HG02938 (cell line): ENCODE results near the gene COL4A5.

Experiments
- ATAC-seq: cut with Tn5 transposase; IDR thresholded peaks from one replicate; pipeline ENCODE4 v1.9.1; 2021; ENCODE audit warnings: mild to moderate bottlenecking, moderate library complexity; ENCODE audit not compliant: unreplicated experiment

Gene COL4A5

DNA sequence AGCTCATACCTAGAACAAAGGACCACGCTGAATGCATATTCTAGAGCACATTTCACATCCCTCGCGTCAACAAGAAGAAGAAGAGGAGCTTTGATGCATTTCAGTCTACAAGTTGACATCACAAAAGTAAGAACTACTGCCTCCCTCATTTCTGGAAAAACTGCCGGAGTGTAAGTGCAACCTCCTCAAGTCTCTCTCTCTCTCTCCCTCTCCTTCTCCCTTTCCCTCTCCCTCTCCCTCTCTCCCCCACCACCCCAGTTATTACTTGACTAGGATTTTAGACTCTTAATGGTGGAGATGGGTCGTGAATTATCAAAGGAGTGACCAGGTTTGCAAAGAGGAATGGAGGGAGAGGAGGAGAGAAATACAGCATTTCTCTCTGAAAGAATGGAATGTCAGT, 298.1 kb downstream of the COL4A5 start:
- no peak for ATAC-seq

GRCh38 chrX:108740299-108740774, 300.7 kb downstream of the COL4A5 start:
- no peak for ATAC-seq
